GM12878 (cell line): Measurements from ENCODE around the gene SIGLEC11. TPM values are rescaled to one million over a fixed set of nuclear protein-coding genes. Genes with fewer than 3 reads are reported as not detected.

Experiments
- ATAC-seq: fragments of 200-7000 bp; cut with Tn5 transposase; 3 replicates; pipeline ENCODE4 v1.9.1; 2020; ENCODE audit warnings: mild to moderate bottlenecking, moderate library complexity
- BruUV-seq: library from RNA; stranded (reverse); fragments of 400-500 nt; replicated peaks from 2 replicates; lab custom pipeline; 2021; lab: Mats Ljungman, UMichigan
- CTCF ChIA-PET: fragments of 300-600 bp; sonication (Branson Sonifier 250); formaldehyde crosslinking; extraction: SDS; loops from one replicate; lab custom pipeline; 2021; ENCODE audit warnings: inconsistent platforms; lab: Yijun Ruan, JAX
- POLR2A ChIA-PET: fragments of 350-600 bp; formaldehyde crosslinking; extraction: SDS; loops from one replicate; lab custom pipeline; 2021; ENCODE audit warnings: inconsistent platforms; lab: Charles Lee
- RAD21 ChIA-PET: fragments of 300-600 bp; sonication (Branson Sonifier 250); formaldehyde crosslinking; loops from one replicate; lab custom pipeline; 2023; ENCODE audit warnings: antibody characterized with exemption; ENCODE audit not compliant: unreplicated experiment; lab: Charles Lee
- SMC1A ChIA-PET: fragments of 300-600 bp; sonication (Branson Sonifier 250); formaldehyde crosslinking; loops from one replicate; lab custom pipeline; 2023; ENCODE audit not compliant: unreplicated experiment, uncharacterized antibody; lab: Charles Lee
- DNase-seq: peaks from one replicate; pipeline ENCODE4 v3.0.0-alpha.2; 2011; ENCODE audit warnings: low read depth, low spot score
- FAIRE-seq: peaks from 3 replicates; lab custom pipeline; 2011; peaks lifted over from hg19 to GRCh38; lab: Jason Lieb, UNC
- H2AFZ ChIP-seq: 2 replicates; pipeline ENCODE4 v1.6.0; 2011; ENCODE audit warnings: low read depth, low read length, control low read depth; ENCODE audit not compliant: control insufficient read depth
- H3K27ac ChIP-seq: 2 replicates; pipeline ENCODE4 v1.5.1; 2011; ENCODE audit warnings: control low read depth; ENCODE audit not compliant: control insufficient read depth, insufficient read depth
- H3K27me3 ChIP-seq, 2 experiments: replicated peaks in 1 of 2; 2 replicates each; pipeline versions ENCODE4 v1.6.0 to v1.6.1; 2011; ENCODE audit warnings: low read length in 1 of 2; ENCODE audit not compliant: control insufficient read depth in 2 of 2, insufficient read depth in 2 of 2
- H3K36me3 ChIP-seq, 2 experiments: 2 replicates each; pipeline ENCODE4 v1.5.1; 2011; ENCODE audit warnings: low read length in 1 of 2; ENCODE audit not compliant: control insufficient read depth in 2 of 2, insufficient read depth in 2 of 2
- H3K4me1 ChIP-seq: 2 replicates; pipeline ENCODE4 v1.6.1; 2011; ENCODE audit warnings: mild to moderate bottlenecking, low read length, moderate library complexity, mixed read lengths; ENCODE audit not compliant: control insufficient read depth, insufficient read depth
- H3K4me2 ChIP-seq: 2 replicates; pipeline ENCODE4 v1.6.0; 2011; ENCODE audit warnings: control low read depth; ENCODE audit not compliant: control insufficient read depth, insufficient read depth
- H3K4me3 ChIP-seq: fragments of 200-600 bp; sonication (generic); 2 replicates; pipeline ENCODE4 v1.5.1; 2016
- H3K79me2 ChIP-seq: 2 replicates; pipeline ENCODE4 v1.6.0; 2011; ENCODE audit warnings: low read length; ENCODE audit not compliant: control insufficient read depth, insufficient read depth
- H3K9ac ChIP-seq: 2 replicates; pipeline ENCODE4 v1.8.0; 2011; ENCODE audit warnings: low read length, control low read depth, mixed read lengths; ENCODE audit not compliant: control insufficient read depth, insufficient read depth
- H3K9me3 ChIP-seq: replicated peaks from 3 replicates; pipeline ENCODE4 v1.5.1; 2011; ENCODE audit warnings: mild to moderate bottlenecking, low read length; ENCODE audit not compliant: control insufficient read depth, insufficient read depth
- H4K20me1 ChIP-seq: 2 replicates; pipeline ENCODE4 v1.6.0; 2011; ENCODE audit not compliant: control insufficient read depth, insufficient read depth
- CREM ChIP-seq: IDR thresholded peaks from 2 replicates; pipeline ENCODE4 v1.6.1; 2014; ENCODE audit warnings: antibody characterized with exemption, low read depth
- KDM1A ChIP-seq: fragments of 200-600 bp; sonication (generic); IDR thresholded peaks from 2 replicates; pipeline ENCODE4 v1.6.1; 2016; ENCODE audit warnings: borderline replicate concordance
- NFYB ChIP-seq: IDR thresholded peaks from 2 replicates; pipeline ENCODE4 v1.6.1; 2011; ENCODE audit warnings: low read depth, mild to moderate bottlenecking, low read length, improper control_type of control experiment, moderate library complexity; ENCODE audit not compliant: insufficient read depth
- PRDM15 ChIP-seq: fragments of 450-650 bp; formaldehyde crosslinking; IDR thresholded peaks from 2 replicates; pipeline ENCODE4 v1.4.0; 2020; ENCODE audit warnings: mild to moderate bottlenecking, moderate library complexity
- SIN3A ChIP-seq: IDR thresholded peaks from 2 replicates; pipeline ENCODE4 v1.6.1; 2012; ENCODE audit warnings: low read depth, low read length, improper control_type of control experiment
- YY1 ChIP-seq: IDR thresholded peaks from 2 replicates; pipeline ENCODE4 v1.6.1; 2011; ENCODE audit warnings: low read depth, mild to moderate bottlenecking, low read length
- ZNF24 ChIP-seq: fragments of 450-650 bp; IDR thresholded peaks from 2 replicates; pipeline ENCODE4 v1.6.1; 2017; ENCODE audit warnings: antibody characterized with exemption, mild to moderate bottlenecking
- WGBS: methylation state at CpG from one replicate; pipeline ENCODE4 v1.1.6; 2016; ENCODE audit warnings: low lambda C conversion rate; ENCODE audit not compliant: insufficient replicate concordance, insufficient coverage; ENCODE audit errors: missing lambda C conversion rate; 5-methylcytosine and 5-hydroxymethylcytosine counted together
- in situ Hi-C: fragments of 300-500 bp; cut with MboI; formaldehyde crosslinking; loops from 9 replicates; pipeline ENCODE4 v1.14.3; 2018; ENCODE audit warnings: mixed read lengths
- intact Hi-C: fragments of 100-400 bp; cut with micrococcal nuclease; formaldehyde crosslinking; loops from one replicate; pipeline ENCODE4 v1.14.2; 2022; ENCODE audit not compliant: unreplicated experiment
- polyA plus RNA-seq, 11 experiments: library from polyadenylated mRNA; depleted of rRNA in 4 of 11; unstranded in 6 of 11; stranded (reverse) in 5 of 11; fragments of >200 nt; fragmentation: Nextera tagmentation in 4 of 11; fragmentation: Illumina TruSeq in 1 of 11; extraction: Ambion mirVana in 4 of 11; extraction: Trizol in 1 of 11; gene quantifications; 1 replicate in 1 of 11; 2 replicates in 10 of 11; pipeline versions ENCODE4 v1.2.1 to v1.2.3, GENCODE V29; 2011 to 2016; ENCODE audit warnings: inconsistent platforms in 2 of 11, missing spikeins in 2 of 11, low read depth in 1 of 11
- total RNA-seq, 4 experiments: library from RNA; depleted of rRNA in 3 of 4; stranded (reverse); fragments of >200 nt in 3 of 4; fragmentation: Illumina TruSeq in 1 of 4; extraction: Trizol in 1 of 4; gene quantifications; 2 replicates each; pipeline versions ENCODE4 v1.2.1 to v1.2.3, GENCODE V29; 2013 to 2021

Gene SIGLEC11
- total and polyA plus RNA-seq, 10 of the 15 experiments (the other 5 are each of a cell fraction or from before 2014, with no cell fraction given), result not detected

GRCh38 chr19:49977881-49978280, 16.9 kb upstream of the SIGLEC11 start:
- H3K27ac ChIP-seq, result no peak overlapping the region
- ATAC-seq (no peak), DNase-seq (no peak), FAIRE-seq (no peak)
- no peaks in the 10 kb centered on the region for H3K9me3 ChIP-seq
- POLR2A ChIA-PET, result no interaction called here
- H4K20me1 ChIP-seq, result no peaks in the 10 kb centered on the region
- SMC1A ChIA-PET, result no interaction called here
- TF ChIP-seq YY1, result no peak
- no peak for TF ChIP-seq NFYB
- no peak for TF ChIP-seq PRDM15 (CRISPR knock-in tag)
- TF ChIP-seq ZNF24, result no peak
- no peak for TF ChIP-seq CREM
- no peak for TF ChIP-seq SIN3A
- no peak for TF ChIP-seq KDM1A
- H3K4me2 ChIP-seq, result no peak overlapping the region
- intact Hi-C loops (no loop called here), in situ Hi-C loops (no loop called here)
- no peak overlapping the region for H3K4me3 ChIP-seq
- H3K9ac ChIP-seq, result no peak overlapping the region
- WGBS, result 88% methylated on average over 18 of the region's 18 CpGs
- BruUV-seq, result no TSS peak
- no peaks in the 10 kb centered on the region; a peak in 1 of 4 replicates for H3K36me3 ChIP-seq
- H3K4me1 ChIP-seq, result no peaks in the 10 kb centered on the region
- RAD21 ChIA-PET, result interaction anchor here (2.0 kb wide), 1 partner anchor 40 kb away, joined by 4 read pairs; no protein-coding TSS in a partner anchor
- H3K79me2 ChIP-seq, result no peaks in the 10 kb centered on the region
- CTCF ChIA-PET, result no interaction called here
- H3K27me3 ChIP-seq, result no peaks in the 10 kb centered on the region
- H2AFZ ChIP-seq, result no peak overlapping the region
